GM18909 (cell line): ENCODE results near the gene VAV1.
"Not testable (repeated sequence)": the region's sequence is repeated elsewhere in the genome, so short reads cannot be mapped to it uniquely, and the experiment has no call there.

Source experiments
- ATAC-seq: cut with Tn5 transposase; IDR thresholded peaks from one replicate; pipeline ENCODE4 v1.9.1; 2021; ENCODE audit warnings: mild to moderate bottlenecking; ENCODE audit not compliant: unreplicated experiment, poor library complexity

The VAV1 gene

GRCh38 chr19:6811378-6811777, 38.9 kb downstream of the VAV1 start:
- ATAC-seq, result no peak

- ATAC-seq, result no peak
Observed at GRCh38 chr19:6811906-6812305, 39.4 kb downstream of the VAV1 start.

GRCh38 chr19:6812612-6813011, 40.1 kb downstream of the VAV1 start:
- ATAC-seq, result no peak

- no peak for ATAC-seq
Observed at GRCh38 chr19:6813659-6814058, 41.2 kb downstream of the VAV1 start.

- no peak for ATAC-seq
Observed at GRCh38 chr19:6817179-6817578, 44.7 kb downstream of the VAV1 start.

GRCh38 chr19:6818246-6818645, 45.7 kb downstream of the VAV1 start:
- ATAC-seq, result no peak

- ATAC-seq, result no peak
Observed at GRCh38 chr19:6819323-6819722, 46.8 kb downstream of the VAV1 start.

- ATAC-seq, result no peak
Observed at GRCh38 chr19:6820237-6820636, 47.7 kb downstream of the VAV1 start.

GRCh38 chr19:6821639-6822310, 49.3 kb downstream of the VAV1 start:
- ATAC-seq, result no peak

GRCh38 chr19:6822311-6822670, 49.8 kb downstream of the VAV1 start:
- no peak for ATAC-seq

GRCh38 chr19:6825076-6825774, 52.7 kb downstream of the VAV1 start:
- ATAC-seq, result no peak

GRCh38 chr19:6826281-6826920, 53.9 kb downstream of the VAV1 start:
- no peak for ATAC-seq

GRCh38 chr19:6828306-6828697, 55.8 kb downstream of the VAV1 start:
- ATAC-seq, result no peak

- ATAC-seq, result no peak
Observed at GRCh38 chr19:6828698-6829633, 56.5 kb downstream of the VAV1 start.

- ATAC-seq, result not testable (repeated sequence)
Observed at GRCh38 chr19:6829829-6830228, 57.3 kb downstream of the VAV1 start.

- ATAC-seq, result not testable (repeated sequence)
Observed at GRCh38 chr19:6831084-6831483, 58.6 kb downstream of the VAV1 start.

- ATAC-seq, result no peak
Observed at GRCh38 chr19:6832412-6832811, 59.9 kb downstream of the VAV1 start.

GRCh38 chr19:6833166-6833790, 60.8 kb downstream of the VAV1 start:
- ATAC-seq, result no peak

- no peak for ATAC-seq
Observed at GRCh38 chr19:6834433-6834832, 61.9 kb downstream of the VAV1 start.

- no peak for ATAC-seq
Observed at GRCh38 chr19:6835501-6835900, 63.0 kb downstream of the VAV1 start.
